ENCODE data around the gene AP2B1. TPM values are rescaled to one million over a fixed set of nuclear protein-coding genes. Genes with fewer than 3 reads are reported as not detected.
A peak's percentile ranks its signal among the peaks of the same experiment; 100 is the strongest.
"Not testable (repeated sequence)": the region's sequence is repeated elsewhere in the genome, so short reads cannot be mapped to it uniquely, and the experiment has no call there.

AP2B1 gene
- total RNA-seq, 1 experiment from 2014 or later, result 61.4 TPM

- in situ Hi-C loops (cut with HindIII; ENCODE audit: low pct_unique_long_range_greater_than_20kb, low sequenced_read_pairs); DNase-seq (ENCODE audit: low read depth, low spot score): not testable (repeated sequence)
Observed at GRCh38 chr17:35610746-35611145, 23.6 kb downstream of the AP2B1 start.

GRCh38 chr17:35612924-35613521 is 25.9 kb downstream of the AP2B1 start:
- in situ Hi-C loops (cut with HindIII; ENCODE audit: low pct_unique_long_range_greater_than_20kb, low sequenced_read_pairs), result no loop called here

GRCh38 chr17:35614810-35615209 is 27.7 kb downstream of the AP2B1 start:
- DNase-seq (ENCODE audit: low read depth, low spot score), result no peak
- in situ Hi-C loops (cut with HindIII; ENCODE audit: low pct_unique_long_range_greater_than_20kb, low sequenced_read_pairs), result no loop called here

More at GRCh38 chr17:35612924-35613521, 25.9 kb downstream of the AP2B1 start:
- peak; percentile 64 for DNase-seq (ENCODE audit: low read depth, low spot score)

GRCh38 chr17:35616536-35616935 is 29.4 kb downstream of the AP2B1 start:
- in situ Hi-C loops (cut with HindIII; ENCODE audit: low pct_unique_long_range_greater_than_20kb, low sequenced_read_pairs), result no loop called here
- no peak for DNase-seq (ENCODE audit: low read depth, low spot score)

GRCh38 chr17:35617505-35617904 is 30.4 kb downstream of the AP2B1 start:
- no peak for DNase-seq (ENCODE audit: low read depth, low spot score)
- in situ Hi-C loops (cut with HindIII; ENCODE audit: low pct_unique_long_range_greater_than_20kb, low sequenced_read_pairs), result no loop called here

GRCh38 chr17:35618628-35619027 is 31.5 kb downstream of the AP2B1 start:
- in situ Hi-C loops (cut with HindIII; ENCODE audit: low pct_unique_long_range_greater_than_20kb, low sequenced_read_pairs), result no loop called here
- no peak for DNase-seq (ENCODE audit: low read depth, low spot score)

GRCh38 chr17:35621768-35622167 is 34.6 kb downstream of the AP2B1 start:
- no peak for DNase-seq (ENCODE audit: low read depth, low spot score)
- in situ Hi-C loops (cut with HindIII; ENCODE audit: low pct_unique_long_range_greater_than_20kb, low sequenced_read_pairs), result no loop called here

GRCh38 chr17:35627417-35627816 is 40.3 kb downstream of the AP2B1 start:
- in situ Hi-C loops (cut with HindIII; ENCODE audit: low pct_unique_long_range_greater_than_20kb, low sequenced_read_pairs), result no loop called here
- no peak for DNase-seq (ENCODE audit: low read depth, low spot score)

GRCh38 chr17:35630530-35631148 is 43.5 kb downstream of the AP2B1 start:
- in situ Hi-C loops (cut with HindIII; ENCODE audit: low pct_unique_long_range_greater_than_20kb, low sequenced_read_pairs), result no loop called here
- peak; percentile 28 for DNase-seq (ENCODE audit: low read depth, low spot score)

- DNase-seq (ENCODE audit: low read depth, low spot score), result no peak
- in situ Hi-C loops (cut with HindIII; ENCODE audit: low pct_unique_long_range_greater_than_20kb, low sequenced_read_pairs), result no loop called here
Observed at GRCh38 chr17:35641032-35641431, 53.9 kb downstream of the AP2B1 start.

- in situ Hi-C loops (cut with HindIII; ENCODE audit: low pct_unique_long_range_greater_than_20kb, low sequenced_read_pairs), result no loop called here
- no peak for DNase-seq (ENCODE audit: low read depth, low spot score)
Observed at GRCh38 chr17:35645923-35646322, 58.8 kb downstream of the AP2B1 start.

GRCh38 chr17:35651467-35651866 is 64.3 kb downstream of the AP2B1 start:
- in situ Hi-C loops (cut with HindIII; ENCODE audit: low pct_unique_long_range_greater_than_20kb, low sequenced_read_pairs), result no loop called here
- no peak for DNase-seq (ENCODE audit: low read depth, low spot score)

GRCh38 chr17:35653619-35654361 is 66.7 kb downstream of the AP2B1 start:
- no peak for DNase-seq (ENCODE audit: low read depth, low spot score)
- in situ Hi-C loops (cut with HindIII; ENCODE audit: low pct_unique_long_range_greater_than_20kb, low sequenced_read_pairs), result no loop called here

- no peak for DNase-seq (ENCODE audit: low read depth, low spot score)
- in situ Hi-C loops (cut with HindIII; ENCODE audit: low pct_unique_long_range_greater_than_20kb, low sequenced_read_pairs), result no loop called here
Observed at GRCh38 chr17:35655303-35655702, 68.2 kb downstream of the AP2B1 start.

- in situ Hi-C loops (cut with HindIII; ENCODE audit: low pct_unique_long_range_greater_than_20kb, low sequenced_read_pairs), result no loop called here
- no peak for DNase-seq (ENCODE audit: low read depth, low spot score)
Observed at GRCh38 chr17:35660902-35661301, 73.8 kb downstream of the AP2B1 start.

GRCh38 chr17:35664685-35665084 is 77.6 kb downstream of the AP2B1 start:
- DNase-seq (ENCODE audit: low read depth, low spot score), result no peak
- in situ Hi-C loops (cut with HindIII; ENCODE audit: low pct_unique_long_range_greater_than_20kb, low sequenced_read_pairs), result no loop called here

GRCh38 chr17:35665662-35666061 is 78.5 kb downstream of the AP2B1 start:
- in situ Hi-C loops (cut with HindIII; ENCODE audit: low pct_unique_long_range_greater_than_20kb, low sequenced_read_pairs), result no loop called here
- DNase-seq (ENCODE audit: low read depth, low spot score), result no peak

- no peak for DNase-seq (ENCODE audit: low read depth, low spot score)
- in situ Hi-C loops (cut with HindIII; ENCODE audit: low pct_unique_long_range_greater_than_20kb, low sequenced_read_pairs), result no loop called here
Observed at GRCh38 chr17:35666070-35666469, 78.9 kb downstream of the AP2B1 start.

Data from SK-MEL-5 (cell line).